Omental fat pad (tissue), 4 donors: ENCODE results near the gene RNF111. TPM values are rescaled to one million over a fixed set of nuclear protein-coding genes. Genes with fewer than 3 reads are reported as not detected.

ENCODE experiments used
- ATAC-seq: fragments of 150-250 bp; one replicate; pipeline ENCODE4 v1.9.1; 2016; ENCODE audit warnings: mild to moderate bottlenecking, moderate library complexity; ENCODE audit not compliant: low FRiP score
- DNase-seq: peaks from one replicate; pipeline ENCODE4 v3.0.0-alpha.2; 2019; ENCODE audit warnings: low spot score
- CTCF ChIP-seq, 3 donors: fragments of 450-650 bp; IDR thresholded peaks; one replicate each; pipeline ENCODE4 v1.5.1; 2016 to 2017; ENCODE audit warnings: antibody characterized with exemption in 3 of 3, mild to moderate bottlenecking in 3 of 3, moderate library complexity in 2 of 3
- total RNA-seq, 4 donors: library from RNA; depleted of rRNA; stranded (reverse); fragments of >200 nt; gene quantifications; one replicate each; pipeline ENCODE4 v1.1.0, GENCODE V29; 2016

Gene RNF111
- total RNA-seq, 4 donors from 2014 or later = 15.4 to 28.7 (median 24.1) TPM

- no peak for DNase-seq
- no peak for TF ChIP-seq CTCF (IDR thresholded peaks at IDR 0.05)
- no peak for ATAC-seq
Measured at GRCh38 chr15:58962136-58962535, 25.3 kb upstream of the RNF111 start.

GRCh38 chr15:58962662-58963565 lies 24.5 kb upstream of the RNF111 start:
- no peak for TF ChIP-seq CTCF (IDR thresholded peaks at IDR 0.05)
- DNase-seq (no peak), ATAC-seq (no peak)

GRCh38 chr15:58966698-58967097 lies 20.8 kb upstream of the RNF111 start:
- TF ChIP-seq CTCF (IDR thresholded peaks at IDR 0.05) = no peak
- ATAC-seq (no peak), DNase-seq (no peak)

- DNase-seq (no peak), ATAC-seq (no peak)
- TF ChIP-seq CTCF (IDR thresholded peaks at IDR 0.05) = no peak
Measured at GRCh38 chr15:58967479-58967878, 20.0 kb upstream of the RNF111 start.

- ATAC-seq = no peak
Measured at GRCh38 chr15:58977887-58978286, 9.6 kb upstream of the RNF111 start.

GRCh38 chr15:58980351-58980939 lies 7.0 kb upstream of the RNF111 start:
- no peak for ATAC-seq

More at GRCh38 chr15:58977887-58978286, 9.6 kb upstream of the RNF111 start:
- TF ChIP-seq CTCF (IDR thresholded peaks at IDR 0.05) = no peak
- no peak for DNase-seq

More at GRCh38 chr15:58980351-58980939, 7.0 kb upstream of the RNF111 start:
- TF ChIP-seq CTCF (IDR thresholded peaks at IDR 0.05) = no peak
- DNase-seq = no peak
